BLaER1 treated with 17β-estradiol and CSF1 and Interleukin-3, amounts not matched to agents 10 nM and 100 nM (cell line): Measurements from ENCODE around the gene RBFOX2.

Experiments
- H3K27ac ChIP-seq, 11 experiments: shearing (Covaris generic); formaldehyde crosslinking; 2 replicates each; pipeline ENCODE4 v1.8.1; 2022
- H3K27me3 ChIP-seq, 11 experiments: shearing (Covaris generic); formaldehyde crosslinking; 2 replicates each; pipeline ENCODE4 v1.8.1; 2022
- H3K36me3 ChIP-seq, 11 experiments: shearing (Covaris generic); formaldehyde crosslinking; 2 replicates each; pipeline ENCODE4 v1.8.1; 2022
- H3K4me1 ChIP-seq, 10 experiments: shearing (Covaris generic); formaldehyde crosslinking; 2 replicates each; pipeline ENCODE4 v1.8.1; 2022
- H3K4me2 ChIP-seq, 11 experiments: shearing (Covaris generic); formaldehyde crosslinking; 2 replicates each; pipeline ENCODE4 v1.8.1; 2022
- H3K4me3 ChIP-seq, 10 experiments: shearing (Covaris generic); formaldehyde crosslinking; 2 replicates each; pipeline ENCODE4 v1.8.1; 2022
- H3K9ac ChIP-seq, 11 experiments: shearing (Covaris generic); formaldehyde crosslinking; 2 replicates each; pipeline ENCODE4 v1.8.1; 2022
- H3K9me3 ChIP-seq, 11 experiments: shearing (Covaris generic); formaldehyde crosslinking; replicated peaks in 1 of 11; 2 replicates each; pipeline ENCODE4 v1.8.1; 2022
- H4K20me1 ChIP-seq, 11 experiments: shearing (Covaris generic); formaldehyde crosslinking; 2 replicates each; pipeline ENCODE4 v1.8.1; 2022
- Cebpa-rat ChIP-seq, 11 experiments: shearing (Covaris generic); IDR thresholded peaks; 2 replicates each; pipeline ENCODE4 v1.8.1; 2022

Gene RBFOX2

DNA sequence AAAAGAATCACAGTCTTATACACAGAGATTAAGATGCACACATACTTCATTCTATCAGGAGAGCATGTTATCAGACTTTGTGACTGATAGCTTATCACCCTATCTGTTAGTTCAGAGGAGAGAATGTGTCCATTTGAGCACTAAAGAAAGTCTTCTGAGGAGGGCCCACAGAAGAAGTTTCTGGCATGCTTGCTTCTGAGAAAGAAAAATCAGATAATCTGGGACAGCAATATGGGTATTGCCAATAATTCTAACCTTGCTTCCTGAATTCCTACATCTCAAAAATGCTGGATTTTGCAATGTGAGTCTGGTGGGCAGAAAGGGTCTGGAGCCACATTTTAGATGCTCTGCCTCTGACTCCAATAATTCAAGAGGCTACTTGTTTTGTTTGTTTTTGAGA, 128.9 kb downstream of the RBFOX2 start:
- no peaks in the 10 kb centered on the region for H3K36me3 ChIP-seq
- no peak overlapping the region for H3K27ac ChIP-seq
- peaks cover 26 to 39% (median 36%) of the 10 kb centered on the region in 10 experiments for H3K4me1 ChIP-seq
- H3K27me3 ChIP-seq = no peaks in the 10 kb centered on the region
- H4K20me1 ChIP-seq = no peaks in the 10 kb centered on the region
- H3K4me2 ChIP-seq = peak overlapping the region; percentile 0 to 70 (median 40); a peak in 11 of 22 replicates
- no peak overlapping the region for H3K9ac ChIP-seq
- no peak overlapping the region for H3K4me3 ChIP-seq
- TF ChIP-seq Cebpa-rat (IDR thresholded peaks at IDR 0.05) = no peak
- H3K9me3 ChIP-seq = no peaks in the 10 kb centered on the region

DNA sequence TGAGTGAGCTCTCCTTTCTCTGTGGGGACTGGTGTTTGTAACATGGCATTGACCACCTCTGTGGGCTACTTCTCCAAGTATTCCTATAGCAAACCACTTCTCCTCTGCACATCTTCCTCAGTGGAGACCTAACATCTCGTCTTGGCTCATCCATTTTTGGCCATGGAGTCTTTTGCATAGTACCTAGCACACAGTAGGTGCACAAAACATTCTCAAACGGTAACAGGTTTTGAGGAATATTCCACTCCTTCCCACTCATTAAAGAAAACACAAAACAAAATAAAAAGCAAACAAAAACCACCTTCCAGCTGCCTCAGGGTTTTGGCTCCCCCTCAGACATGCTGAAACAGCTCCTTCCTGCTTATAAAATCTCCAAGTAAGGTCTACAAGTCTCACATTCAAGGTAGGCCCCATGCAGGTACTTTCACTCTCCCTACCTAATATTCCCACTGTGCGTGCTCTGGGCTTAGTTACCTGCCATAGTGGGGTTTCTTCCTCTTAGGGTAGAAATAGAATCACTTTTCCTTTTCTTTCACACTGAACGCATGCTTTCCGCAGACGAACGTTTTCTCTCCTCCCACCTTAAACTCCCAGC, 132.4 kb downstream of the RBFOX2 start:
- no peak overlapping the region for H3K27ac ChIP-seq
- H3K4me1 ChIP-seq = peaks cover 11 to 19% (median 14%) of the 10 kb centered on the region in 10 experiments
- no peak overlapping the region for H3K4me3 ChIP-seq
- no peaks in the 10 kb centered on the region for H4K20me1 ChIP-seq
- no peak overlapping the region for H3K4me2 ChIP-seq
- no peaks in the 10 kb centered on the region for H3K36me3 ChIP-seq
- no peak overlapping the region for H3K9ac ChIP-seq
- no peaks in the 10 kb centered on the region for H3K9me3 ChIP-seq
- no peaks in the 10 kb centered on the region for H3K27me3 ChIP-seq
- TF ChIP-seq Cebpa-rat (IDR thresholded peaks at IDR 0.05) = no peak

DNA sequence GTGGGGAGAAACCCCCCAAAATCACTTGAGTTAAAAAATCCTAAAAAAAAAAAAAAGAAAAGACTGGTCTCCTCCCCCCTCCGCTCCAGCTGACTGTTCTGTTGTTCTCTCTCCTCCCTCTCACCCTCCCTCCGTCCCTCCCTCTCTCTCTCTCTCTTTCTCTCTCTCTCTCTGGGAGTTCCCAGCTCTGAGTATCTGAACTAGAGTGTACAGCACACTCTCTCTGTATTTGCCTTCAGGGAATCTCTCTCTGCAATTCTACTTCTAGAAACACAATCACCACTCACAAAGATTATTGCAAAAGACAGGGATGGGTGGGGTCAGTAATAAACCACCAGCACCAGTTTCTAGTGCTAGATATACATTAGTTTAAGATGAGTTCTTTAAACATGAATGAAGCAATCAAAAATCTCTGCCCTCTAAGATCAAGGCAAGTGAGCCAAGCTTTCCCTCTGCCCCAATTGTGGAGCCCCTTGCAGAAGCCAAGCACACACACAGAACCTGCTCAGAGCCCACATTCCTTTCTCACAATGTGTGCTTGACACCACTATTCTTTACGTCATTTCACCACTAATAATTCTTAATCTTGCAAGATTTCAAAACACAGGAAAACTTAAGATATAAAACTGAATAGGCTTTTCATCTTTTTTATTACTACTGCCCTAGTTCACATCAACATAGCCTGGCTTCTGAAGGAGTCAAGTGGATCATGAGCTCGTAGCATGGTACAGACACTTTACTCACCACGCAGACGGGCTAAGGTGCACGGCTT, 133.5 kb downstream of the RBFOX2 start:
- Histone ChIP-seq H3K36me3 (no peaks in the 10 kb centered on the region), H3K27ac (no peak overlapping the region), H3K4me3 (no peak overlapping the region), H4K20me1 (no peaks in the 10 kb centered on the region), H3K4me1 (peaks cover 4 to 12% (median 6%) of the 10 kb centered on the region in 10 experiments), H3K4me2 (no peak overlapping the region; a peak in 1 of 22 replicates), H3K27me3 (no peaks in the 10 kb centered on the region), H3K9me3 (no peaks in the 10 kb centered on the region), H3K9ac (no peak overlapping the region)
- no peak for TF ChIP-seq Cebpa-rat (IDR thresholded peaks at IDR 0.05)

DNA sequence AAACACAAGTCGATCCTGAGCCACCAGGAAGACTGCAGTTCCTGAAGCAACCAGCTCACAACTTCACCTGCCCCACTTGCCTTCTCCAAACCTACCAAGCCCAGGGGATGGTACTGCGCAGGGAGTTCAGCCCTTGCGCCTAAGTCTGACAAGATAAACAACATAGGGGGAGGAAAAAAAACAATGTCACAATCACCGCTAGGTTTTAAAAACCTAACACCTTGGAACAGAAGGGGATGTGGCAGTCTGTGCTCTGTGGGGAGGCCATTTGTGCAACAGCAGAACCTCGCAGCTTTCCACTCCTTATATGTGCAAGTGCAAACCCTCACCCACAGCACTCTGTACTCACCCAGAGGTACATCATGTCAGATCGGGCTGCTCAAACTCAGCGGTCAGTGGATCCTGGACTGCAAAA, 134.2 kb downstream of the RBFOX2 start:
- H3K4me3 ChIP-seq = no peak overlapping the region
- no peak overlapping the region for H3K9ac ChIP-seq
- H3K4me2 ChIP-seq = no peak overlapping the region
- no peak for TF ChIP-seq Cebpa-rat (IDR thresholded peaks at IDR 0.05)
- no peaks in the 10 kb centered on the region for H3K27me3 ChIP-seq
- H3K9me3 ChIP-seq = no peaks in the 10 kb centered on the region
- no peaks in the 10 kb centered on the region for H4K20me1 ChIP-seq
- H3K27ac ChIP-seq = no peak overlapping the region
- no peaks in the 10 kb centered on the region for H3K36me3 ChIP-seq
- peaks cover 0 to 8% (median 0%) of the 10 kb centered on the region in 10 experiments; a peak in 1 of 20 replicates for H3K4me1 ChIP-seq

DNA sequence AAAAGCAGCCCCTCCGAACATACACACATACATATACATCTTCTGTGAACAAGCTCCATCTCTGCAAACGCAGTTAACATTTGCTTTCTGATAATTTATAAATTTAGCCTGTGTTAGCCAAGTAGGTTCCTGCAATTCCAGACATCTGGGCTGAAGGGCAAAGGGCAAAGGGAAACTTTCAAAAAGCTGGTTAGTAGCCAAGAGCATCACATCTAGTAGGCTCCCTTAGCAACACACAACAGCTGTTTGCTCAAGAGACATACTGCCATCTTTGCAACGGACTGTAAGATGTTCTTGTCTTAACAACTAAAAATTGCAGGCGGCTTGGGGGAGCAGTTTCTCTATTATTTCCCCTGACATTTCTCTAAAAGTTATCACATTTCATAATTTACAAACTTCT, 134.9 kb downstream of the RBFOX2 start:
- no peak for TF ChIP-seq Cebpa-rat (IDR thresholded peaks at IDR 0.05)
- H3K9ac ChIP-seq = no peak overlapping the region
- H3K4me3 ChIP-seq = no peak overlapping the region
- H4K20me1 ChIP-seq = no peaks in the 10 kb centered on the region
- no peak overlapping the region for H3K27ac ChIP-seq
- no peaks in the 10 kb centered on the region for H3K27me3 ChIP-seq
- H3K9me3 ChIP-seq = no peaks in the 10 kb centered on the region
- H3K4me1 ChIP-seq = peaks cover 0 to 8% (median 0%) of the 10 kb centered on the region in 10 experiments; a peak in 1 of 20 replicates
- H3K4me2 ChIP-seq = no peak overlapping the region
- no peaks in the 10 kb centered on the region for H3K36me3 ChIP-seq

DNA sequence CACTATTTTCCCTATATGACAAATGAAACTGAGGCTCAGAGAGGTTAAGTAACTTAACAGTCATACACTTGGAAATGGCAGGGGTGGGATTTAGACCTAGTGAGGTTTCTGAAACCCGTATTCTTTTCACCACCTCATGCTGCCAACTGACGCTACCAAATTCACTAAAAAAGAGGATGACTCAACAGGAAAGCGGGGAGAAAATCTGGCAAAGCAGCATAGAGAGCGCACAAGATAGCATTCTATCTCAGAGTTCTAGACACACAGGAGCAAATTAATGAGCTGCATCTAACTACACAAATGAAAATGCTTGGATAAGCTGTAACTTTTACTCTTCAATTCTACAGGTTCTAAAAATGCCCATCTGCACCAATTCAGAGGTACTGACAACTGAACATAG, 136.4 kb downstream of the RBFOX2 start:
- Histone ChIP-seq H4K20me1 (no peaks in the 10 kb centered on the region), H3K4me3 (no peak overlapping the region), H3K27ac (no peak overlapping the region), H3K9ac (no peak overlapping the region), H3K4me1 (peaks cover 0 to 8% (median 0%) of the 10 kb centered on the region in 10 experiments; a peak in 1 of 20 replicates), H3K36me3 (no peaks in the 10 kb centered on the region), H3K4me2 (no peak overlapping the region), H3K9me3 (no peaks in the 10 kb centered on the region), H3K27me3 (no peaks in the 10 kb centered on the region)
- TF ChIP-seq Cebpa-rat (IDR thresholded peaks at IDR 0.05) = no peak

DNA sequence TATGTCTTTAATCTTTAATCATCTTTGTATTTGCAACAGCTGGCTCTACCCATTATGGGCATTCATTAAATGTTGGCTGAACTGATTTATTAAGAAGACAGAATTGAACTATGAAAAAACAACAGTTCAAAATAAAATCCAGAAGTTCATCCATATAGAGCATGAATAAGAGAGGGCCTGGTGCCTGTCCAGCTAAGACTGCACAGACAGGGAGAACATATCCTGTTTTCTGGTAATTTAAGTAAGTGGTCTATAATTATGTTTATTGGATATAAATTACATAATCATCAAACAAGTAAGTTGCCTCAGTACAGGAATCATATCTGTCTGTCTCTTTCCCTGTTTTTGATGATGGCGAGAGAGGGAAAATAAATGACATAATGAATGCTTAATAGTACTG, 137.2 kb downstream of the RBFOX2 start:
- Histone ChIP-seq H3K4me3 (no peak overlapping the region), H3K4me2 (no peak overlapping the region), H3K27me3 (no peaks in the 10 kb centered on the region), H3K4me1 (peaks cover 0 to 8% (median 0%) of the 10 kb centered on the region in 10 experiments; a peak in 1 of 20 replicates), H3K9me3 (no peaks in the 10 kb centered on the region), H4K20me1 (no peaks in the 10 kb centered on the region), H3K36me3 (no peaks in the 10 kb centered on the region), H3K9ac (no peak overlapping the region), H3K27ac (no peak overlapping the region)
- TF ChIP-seq Cebpa-rat (IDR thresholded peaks at IDR 0.05) = no peak

DNA sequence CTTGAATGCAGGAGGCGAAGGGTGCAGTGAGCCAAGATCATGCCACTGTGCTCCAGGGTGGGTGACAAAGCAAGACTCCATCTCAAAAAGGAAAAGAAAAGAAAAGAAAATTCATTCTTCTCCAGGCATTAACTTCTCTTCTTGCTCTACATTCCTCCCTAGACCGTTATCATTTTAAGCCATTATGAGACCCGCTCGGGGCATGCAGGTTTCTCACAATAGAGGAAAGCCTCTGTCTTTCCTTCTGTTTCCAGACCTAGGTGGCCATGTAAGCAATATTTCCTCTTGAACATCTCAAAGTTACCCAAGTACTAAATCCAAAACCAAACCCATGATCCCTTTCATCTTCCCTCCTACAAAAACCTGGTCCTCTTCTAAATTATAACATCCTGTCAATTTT, 139.6 kb downstream of the RBFOX2 start:
- H3K9me3 ChIP-seq = no peaks in the 10 kb centered on the region
- H3K36me3 ChIP-seq = no peaks in the 10 kb centered on the region
- no peak overlapping the region for H3K4me3 ChIP-seq
- no peak overlapping the region for H3K4me2 ChIP-seq
- no peaks in the 10 kb centered on the region for H3K27me3 ChIP-seq
- no peaks in the 10 kb centered on the region for H4K20me1 ChIP-seq
- H3K9ac ChIP-seq = no peak overlapping the region
- H3K27ac ChIP-seq = no peak overlapping the region
- peaks cover 0 to 4% (median 0%) of the 10 kb centered on the region in 10 experiments; a peak in 1 of 20 replicates for H3K4me1 ChIP-seq
- no peak for TF ChIP-seq Cebpa-rat (IDR thresholded peaks at IDR 0.05)

DNA sequence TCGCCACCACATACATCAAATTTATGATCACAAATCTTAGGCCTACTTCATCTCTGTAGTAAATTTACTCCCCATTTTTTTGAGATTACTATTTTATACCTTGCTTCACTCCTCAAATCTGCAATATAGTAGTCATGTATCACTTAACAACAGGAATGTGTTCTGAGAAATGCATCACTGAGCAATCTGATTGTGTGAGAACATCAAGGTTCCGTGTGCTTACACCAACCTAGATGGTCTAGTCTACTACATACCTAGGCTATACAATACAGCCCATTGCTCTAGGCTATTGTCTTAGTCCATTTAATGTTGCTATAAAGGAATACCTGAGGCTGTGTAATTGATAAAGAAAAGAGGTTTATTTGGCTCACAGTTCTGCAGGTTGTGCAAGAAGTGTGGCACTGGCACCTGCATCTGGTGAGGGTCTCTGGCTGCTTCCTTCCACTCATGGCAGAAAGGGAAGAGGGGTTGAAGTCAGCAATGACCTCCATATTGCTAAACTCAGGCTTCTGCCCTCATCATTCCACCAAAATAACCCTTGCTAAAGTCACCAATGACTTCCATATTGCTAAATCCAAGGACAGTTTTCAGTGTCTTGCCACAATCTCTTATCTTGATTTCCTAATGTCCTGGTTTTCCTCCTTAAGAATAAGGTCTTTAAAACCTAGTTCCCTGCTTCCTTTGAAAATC, 140.3 kb downstream of the RBFOX2 start:
- Histone ChIP-seq H3K27me3 (no peaks in the 10 kb centered on the region), H3K9ac (no peak overlapping the region), H3K4me1 (peaks cover 1 to 8% (median 2%) of the 10 kb centered on the region in 10 experiments; a peak in 19 of 20 replicates), H4K20me1 (no peaks in the 10 kb centered on the region), H3K4me2 (no peak overlapping the region), H3K9me3 (no peaks in the 10 kb centered on the region), H3K36me3 (no peaks in the 10 kb centered on the region), H3K27ac (no peak overlapping the region), H3K4me3 (no peak overlapping the region)
- TF ChIP-seq Cebpa-rat (IDR thresholded peaks at IDR 0.05) = no peak
